ENCODE data around the gene PRELP.
A peak's percentile ranks its signal among the peaks of the same experiment; 100 is the strongest.

Gene PRELP

GRCh38 chr1:203486618-203487370 is 11.2 kb downstream of the PRELP start:
- H3K4me3 ChIP-seq (ENCODE audit: low read length) = no peak overlapping the region
- TF ChIP-seq, protein P1, sequence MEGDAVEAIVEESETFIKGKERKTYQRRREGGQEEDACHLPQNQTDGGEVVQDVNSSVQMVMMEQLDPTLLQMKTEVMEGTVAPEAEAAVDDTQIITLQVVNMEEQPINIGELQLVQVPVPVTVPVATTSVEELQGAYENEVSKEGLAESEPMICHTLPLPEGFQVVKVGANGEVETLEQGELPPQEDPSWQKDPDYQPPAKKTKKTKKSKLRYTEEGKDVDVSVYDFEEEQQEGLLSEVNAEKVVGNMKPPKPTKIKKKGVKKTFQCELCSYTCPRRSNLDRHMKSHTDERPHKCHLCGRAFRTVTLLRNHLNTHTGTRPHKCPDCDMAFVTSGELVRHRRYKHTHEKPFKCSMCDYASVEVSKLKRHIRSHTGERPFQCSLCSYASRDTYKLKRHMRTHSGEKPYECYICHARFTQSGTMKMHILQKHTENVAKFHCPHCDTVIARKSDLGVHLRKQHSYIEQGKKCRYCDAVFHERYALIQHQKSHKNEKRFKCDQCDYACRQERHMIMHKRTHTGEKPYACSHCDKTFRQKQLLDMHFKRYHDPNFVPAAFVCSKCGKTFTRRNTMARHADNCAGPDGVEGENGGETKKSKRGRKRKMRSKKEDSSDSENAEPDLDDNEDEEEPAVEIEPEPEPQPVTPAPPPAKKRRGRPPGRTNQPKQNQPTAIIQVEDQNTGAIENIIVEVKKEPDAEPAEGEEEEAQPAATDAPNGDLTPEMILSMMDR (conservative IDR thresholded peaks at IDR 0.05; ENCODE audit: low read depth, low read length) = no peak
- DNase-seq (ENCODE audit: low read depth) = no peak

GRCh38 chr1:203488539-203488938 is 12.9 kb downstream of the PRELP start:
- H3K4me3 ChIP-seq (ENCODE audit: low read length) = no peak overlapping the region
- no peak for DNase-seq (ENCODE audit: low read depth)
- TF ChIP-seq, protein P1 (conservative IDR thresholded peaks at IDR 0.05; ENCODE audit: low read depth, low read length) = no peak

DNA sequence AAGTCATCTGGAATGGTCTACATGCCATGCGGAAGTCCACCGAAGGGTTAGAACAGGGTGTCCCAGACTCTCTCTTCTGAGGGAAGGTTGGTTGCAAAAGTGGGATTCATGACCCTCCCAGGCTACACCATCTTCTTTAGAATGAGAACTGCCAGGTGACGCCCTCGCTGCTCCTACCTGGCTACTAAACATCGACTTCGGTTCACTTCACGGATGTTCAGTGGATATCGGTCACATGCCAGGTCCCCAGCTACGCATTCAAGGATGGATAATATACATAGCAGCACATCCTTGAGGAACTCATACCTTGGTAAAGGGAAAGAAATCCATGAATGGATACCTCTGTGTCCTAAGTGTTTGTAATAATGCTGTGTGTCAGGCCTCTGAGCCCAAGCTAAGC is 15.0 kb downstream of the PRELP start:
- TF ChIP-seq, protein P1 (conservative IDR thresholded peaks at IDR 0.05; ENCODE audit: low read depth, low read length) = no peak
- no peak overlapping the region for H3K4me3 ChIP-seq (ENCODE audit: low read length)
- no peak for DNase-seq (ENCODE audit: low read depth)

DNA sequence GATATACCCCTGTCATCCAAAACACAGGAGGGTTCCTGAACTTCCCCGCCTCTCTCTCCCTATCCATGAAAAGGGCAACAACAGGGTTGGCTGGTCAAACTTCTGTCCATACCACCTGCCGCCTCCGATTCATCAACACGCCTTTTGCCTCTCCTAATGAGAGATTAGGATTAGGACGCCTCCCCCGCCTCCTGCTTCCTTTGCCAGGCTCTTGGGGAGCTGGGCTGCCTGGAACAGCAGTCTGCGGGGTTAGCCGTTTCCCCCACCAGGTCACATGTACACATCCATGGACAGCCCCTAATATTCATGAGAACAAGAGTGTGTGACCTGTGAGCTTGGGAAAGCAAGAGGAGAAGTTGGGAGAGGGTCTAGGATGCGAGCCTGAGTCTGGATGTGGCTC is 16.1 kb downstream of the PRELP start:
- H3K4me3 ChIP-seq (ENCODE audit: low read length) = no peak overlapping the region
- TF ChIP-seq, protein P1 (conservative IDR thresholded peaks at IDR 0.05; ENCODE audit: low read depth, low read length) = no peak

GRCh38 chr1:203492082-203492747 is 16.6 kb downstream of the PRELP start:
- no peak for DNase-seq (ENCODE audit: low read depth)
- TF ChIP-seq, protein P1 (conservative IDR thresholded peaks at IDR 0.05; ENCODE audit: low read depth, low read length) = no peak
- no peak overlapping the region for H3K4me3 ChIP-seq (ENCODE audit: low read length)

More for the DNA sequence above, 16.1 kb downstream of the PRELP start:
- DNase-seq (ENCODE audit: low read depth) = peak; percentile 51

DNA sequence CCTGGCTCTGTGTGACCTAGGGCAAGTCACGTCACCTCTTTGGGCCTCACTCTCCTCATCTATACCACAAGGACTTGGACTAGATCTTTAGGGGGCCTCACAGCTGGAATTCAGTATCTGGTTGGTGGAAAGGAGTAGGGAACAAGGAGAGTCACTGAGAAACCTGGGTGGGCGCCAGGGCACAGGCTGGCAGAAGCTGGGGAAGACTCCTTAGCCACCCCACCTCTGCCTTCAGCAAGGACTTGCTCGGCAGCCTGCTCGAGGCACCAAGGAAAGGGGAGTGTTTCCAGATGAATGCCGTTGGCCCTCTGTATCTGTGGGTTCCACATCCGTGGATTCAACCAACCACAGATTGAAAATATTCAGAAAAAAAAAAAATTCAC is 17.1 kb downstream of the PRELP start:
- no peak overlapping the region for H3K4me3 ChIP-seq (ENCODE audit: low read length)
- TF ChIP-seq, protein P1 (conservative IDR thresholded peaks at IDR 0.05; ENCODE audit: low read depth, low read length) = no peak
- no peak for DNase-seq (ENCODE audit: low read depth)

DNA sequence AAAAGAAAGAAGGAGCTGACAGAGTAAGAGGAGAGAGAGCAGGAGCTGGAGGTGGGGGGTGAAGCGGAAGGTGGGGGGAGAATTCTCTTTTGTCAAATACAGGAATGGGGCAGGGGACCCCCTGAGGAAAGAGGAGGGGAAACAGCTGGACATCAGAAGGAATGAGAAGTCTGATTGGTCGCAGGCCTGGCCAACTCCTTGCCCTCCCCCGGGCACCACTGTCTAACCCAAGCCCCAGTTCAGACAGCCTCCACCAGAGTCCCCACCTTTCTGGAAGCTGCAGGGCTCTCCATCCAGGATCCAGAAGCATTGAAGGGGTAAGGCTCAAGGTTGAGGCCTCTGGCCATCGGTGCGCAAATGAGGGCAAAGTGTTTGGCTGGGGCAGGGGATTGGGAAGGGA is 18.3 kb downstream of the PRELP start, which contains the start of gene OPTC:
OPTC (plus strand) TSS at position 253 of the 400 bp plus-strand sequence. CDS start 1,853 bp downstream, outside the sequence.
- no peak for DNase-seq (ENCODE audit: low read depth)
- TF ChIP-seq, protein P1 (conservative IDR thresholded peaks at IDR 0.05; ENCODE audit: low read depth, low read length) = no peak

More for the DNA sequence above, 18.3 kb downstream of the PRELP start, which contains the start of gene OPTC:
- no peak within 1 kb of the TSS for H3K4me3 ChIP-seq (ENCODE audit: low read length)
